Measurements from ENCODE around the gene ELFN1. TPM values are rescaled to one million over a fixed set of nuclear protein-coding genes. Genes with fewer than 3 reads are reported as not detected.

ELFN1 gene
- total RNA-seq, 1 donor from 2014 or later: 0.65 TPM

GRCh38 chr7:1725766-1726630 is 55.9 kb downstream of the ELFN1 start:
- peaks cover 21% of the 10 kb centered on the region for H3K27me3 Mint-ChIP-seq (ENCODE audit: low read depth)
- no peak overlapping the region for H3K27ac Mint-ChIP-seq (ENCODE audit: unreplicated experiment)
- H3K36me3 Mint-ChIP-seq (ENCODE audit: low read depth): peaks cover 1% of the 10 kb centered on the region
- no peaks in the 10 kb centered on the region for H3K4me1 Mint-ChIP-seq (ENCODE audit: low read depth)
- no peak for TF ChIP-seq CTCF (IDR thresholded peaks at IDR 0.05)
- no peak for DNase-seq (ENCODE audit: low spot score)
- no peak overlapping the region for H3K4me3 Mint-ChIP-seq (ENCODE audit: unreplicated experiment)
- peaks cover 10% of the 10 kb centered on the region for H3K9me3 Mint-ChIP-seq (ENCODE audit: low read depth)

GRCh38 chr7:1727079-1727478 is 57.0 kb downstream of the ELFN1 start:
- Mint-ChIP-seq H3K27me3 (ENCODE audit: low read depth) (peaks cover 28% of the 10 kb centered on the region), H3K4me1 (ENCODE audit: low read depth) (no peaks in the 10 kb centered on the region), H3K9me3 (ENCODE audit: low read depth) (peaks cover 13% of the 10 kb centered on the region), H3K36me3 (ENCODE audit: low read depth) (peaks cover 1% of the 10 kb centered on the region), H3K27ac (ENCODE audit: unreplicated experiment) (no peak overlapping the region), H3K4me3 (ENCODE audit: unreplicated experiment) (no peak overlapping the region)
- DNase-seq (ENCODE audit: low spot score): no peak
- TF ChIP-seq CTCF (IDR thresholded peaks at IDR 0.05): no peak

GRCh38 chr7:1727812-1728570 is 57.9 kb downstream of the ELFN1 start:
- TF ChIP-seq CTCF (IDR thresholded peaks at IDR 0.05): no peak
- H3K27me3 Mint-ChIP-seq (ENCODE audit: low read depth): peaks cover 34% of the 10 kb centered on the region
- no peak overlapping the region for H3K27ac Mint-ChIP-seq (ENCODE audit: unreplicated experiment)
- H3K36me3 Mint-ChIP-seq (ENCODE audit: low read depth): peaks cover 1% of the 10 kb centered on the region
- peaks cover 13% of the 10 kb centered on the region for H3K9me3 Mint-ChIP-seq (ENCODE audit: low read depth)
- H3K4me3 Mint-ChIP-seq (ENCODE audit: unreplicated experiment): no peak overlapping the region
- no peaks in the 10 kb centered on the region for H3K4me1 Mint-ChIP-seq (ENCODE audit: low read depth)
- DNase-seq (ENCODE audit: low spot score): no peak

GRCh38 chr7:1729183-1729582 is 59.1 kb downstream of the ELFN1 start:
- Mint-ChIP-seq H3K9me3 (ENCODE audit: low read depth) (peaks cover 13% of the 10 kb centered on the region), H3K27ac (ENCODE audit: unreplicated experiment) (no peak overlapping the region), H3K4me1 (ENCODE audit: low read depth) (no peaks in the 10 kb centered on the region), H3K36me3 (ENCODE audit: low read depth) (peaks cover 1% of the 10 kb centered on the region), H3K27me3 (ENCODE audit: low read depth) (peaks cover 42% of the 10 kb centered on the region), H3K4me3 (ENCODE audit: unreplicated experiment) (no peak overlapping the region)
- TF ChIP-seq CTCF (IDR thresholded peaks at IDR 0.05): no peak
- DNase-seq (ENCODE audit: low spot score): no peak

- H3K9me3 Mint-ChIP-seq (ENCODE audit: low read depth): peaks cover 13% of the 10 kb centered on the region
Measured at GRCh38 chr7:1729773-1730172, 59.7 kb downstream of the ELFN1 start.

More at GRCh38 chr7:1729773-1730172, 59.7 kb downstream of the ELFN1 start:
- no peak for DNase-seq (ENCODE audit: low spot score)
- Mint-ChIP-seq H3K36me3 (ENCODE audit: low read depth) (peaks cover 1% of the 10 kb centered on the region), H3K27ac (ENCODE audit: unreplicated experiment) (no peak overlapping the region), H3K4me3 (ENCODE audit: unreplicated experiment) (no peak overlapping the region), H3K27me3 (ENCODE audit: low read depth) (peaks cover 42% of the 10 kb centered on the region), H3K4me1 (ENCODE audit: low read depth) (no peaks in the 10 kb centered on the region)
- no peak for TF ChIP-seq CTCF (IDR thresholded peaks at IDR 0.05)
